SK-N-SH (cell line): Measurements from ENCODE around the gene SYT1. TPM values are rescaled to one million over a fixed set of nuclear protein-coding genes. Genes with fewer than 3 reads are reported as not detected.

Source experiments
- CTCF ChIA-PET: fragments of 300-600, 350-600 bp; formaldehyde crosslinking; extraction: SDS; loops from one replicate; lab custom pipeline; 2021; lab: Yijun Ruan, JAX
- POLR2A ChIA-PET: fragments of 350-600 bp; sonication (Branson Sonifier 250); formaldehyde crosslinking; extraction: SDS; loops from one replicate; lab custom pipeline; 2020; ENCODE audit warnings: antibody characterized with exemption, inconsistent platforms; lab: Yijun Ruan, JAX
- DNase-seq: peaks from one replicate; pipeline ENCODE4 v3.0.0; 2012
- H2AFZ ChIP-seq: fragments of 200-600 bp; sonication (generic); 2 replicates; pipeline ENCODE4 v1.8.1; 2016; ENCODE audit warnings: antibody characterized with exemption, mild to moderate bottlenecking, low read depth
- H3F3A ChIP-seq: fragments of 200-600 bp; sonication (generic); replicated peaks from 2 replicates; pipeline ENCODE3; 2016; ENCODE audit warnings: antibody characterized with exemption, mild to moderate bottlenecking; ENCODE audit not compliant: insufficient read depth
- H3K27ac ChIP-seq, 2 experiments: fragments of 200-500 bp in 1 of 2; fragments of 200-600 bp in 1 of 2; sonication (Bioruptor generic) in 1 of 2; sonication (generic), shearing (Covaris generic) in 1 of 2; 2 replicates each; pipeline versions ENCODE4 v1.5.1 to v1.6.1; 2014 to 2016; ENCODE audit warnings: low read depth in 2 of 2, inconsistent platforms in 1 of 2, low read length in 1 of 2, mild to moderate bottlenecking in 1 of 2, mixed read lengths in 1 of 2
- H3K27me3 ChIP-seq: fragments of 200-600 bp; sonication (generic), shearing (Covaris generic); 2 replicates; pipeline ENCODE4 v1.6.1; 2016; ENCODE audit warnings: mixed run types; ENCODE audit not compliant: insufficient read depth
- H3K36me3 ChIP-seq, 2 experiments: fragments of 200-500 bp in 1 of 2; fragments of 200-600 bp in 1 of 2; sonication (Bioruptor generic) in 1 of 2; sonication (generic) in 1 of 2; replicated peaks in 1 of 2; 2 replicates each; pipeline versions ENCODE3 to v1.5.1; 2014 to 2016; ENCODE audit warnings: low read length in 1 of 2, mild to moderate bottlenecking in 1 of 2; ENCODE audit not compliant: insufficient read depth in 2 of 2, control insufficient read depth in 1 of 2
- H3K4me1 ChIP-seq, 2 experiments: fragments of 200-500 bp in 1 of 2; fragments of 200-600 bp in 1 of 2; sonication (Bioruptor generic) in 1 of 2; sonication (generic), shearing (Covaris generic) in 1 of 2; 2 replicates each; pipeline versions ENCODE4 v1.5.1 to v1.6.1; 2014 to 2016; ENCODE audit warnings: low read depth in 1 of 2, low read length in 1 of 2, mixed run types in 1 of 2; ENCODE audit not compliant: insufficient read depth in 2 of 2, control insufficient read depth in 1 of 2
- H3K4me2 ChIP-seq: fragments of 200-600 bp; sonication (generic), shearing (Covaris generic); 2 replicates; pipeline ENCODE4 v1.6.1; 2017; ENCODE audit warnings: mixed run types
- H3K4me3 ChIP-seq, 2 experiments: fragments of 200-500 bp in 1 of 2; fragments of 200-600 bp in 1 of 2; sonication (Bioruptor generic) in 1 of 2; sonication (generic), shearing (Covaris generic) in 1 of 2; 2 replicates each; pipeline versions ENCODE4 v1.5.1 to v1.8.1; 2014 to 2016; ENCODE audit warnings: low read depth in 2 of 2, inconsistent platforms in 1 of 2, low read length in 1 of 2, mild to moderate bottlenecking in 1 of 2, mixed read lengths in 1 of 2, moderate library complexity in 1 of 2
- H3K79me2 ChIP-seq: fragments of 200-600 bp; sonication (generic); 2 replicates; pipeline ENCODE4 v1.8.1; 2017; ENCODE audit warnings: mild to moderate bottlenecking; ENCODE audit not compliant: insufficient read depth
- H3K9ac ChIP-seq: fragments of 200-600 bp; sonication (generic); 2 replicates; pipeline ENCODE4 v1.6.1; 2017; ENCODE audit warnings: mixed run types
- H3K9me2 ChIP-seq: fragments of 200-600 bp; sonication (generic); 2 replicates; pipeline ENCODE4 v1.6.1; 2017; ENCODE audit warnings: mixed run types
- H3K9me3 ChIP-seq: fragments of 200-600 bp; sonication (generic); 2 replicates; pipeline ENCODE4 v1.6.1; 2017; ENCODE audit warnings: mixed run types, mild to moderate bottlenecking, moderate library complexity
- H4K20me1 ChIP-seq: fragments of 200-600 bp; sonication (generic); 2 replicates; pipeline ENCODE4 v1.6.1; 2017; ENCODE audit warnings: mild to moderate bottlenecking, mixed run types; ENCODE audit not compliant: insufficient read depth
- CTCF ChIP-seq: fragments of 200-600 bp; sonication (generic); IDR thresholded peaks from 2 replicates; pipeline ENCODE4 v1.6.1; 2017; ENCODE audit warnings: antibody characterized with exemption, mild to moderate bottlenecking, moderate library complexity
- EP300 ChIP-seq, 2 experiments: IDR thresholded peaks; 2 replicates each; pipeline versions ENCODE4 v1.4.0 to v1.6.1; 2012; ENCODE audit warnings: borderline replicate concordance in 1 of 2, low read depth in 1 of 2, low read length in 1 of 2
- FOSL2 ChIP-seq: IDR thresholded peaks from 2 replicates; pipeline ENCODE4 v1.4.0; 2012; ENCODE audit warnings: low read depth, mild to moderate bottlenecking, moderate library complexity, borderline replicate concordance
- FOXM1 ChIP-seq: IDR thresholded peaks from 2 replicates; pipeline ENCODE4 v1.4.0; 2012; ENCODE audit warnings: low read depth, mild to moderate bottlenecking
- GABPA ChIP-seq: IDR thresholded peaks from 2 replicates; pipeline ENCODE4 v1.4.0; 2012; ENCODE audit warnings: low read depth, mild to moderate bottlenecking
- GATA2 ChIP-seq: sonication (generic); formaldehyde crosslinking; IDR thresholded peaks from 2 replicates; pipeline ENCODE4 v1.5.0; 2020; ENCODE audit warnings: mild to moderate bottlenecking, missing genetic modification reagents
- JUND ChIP-seq: IDR thresholded peaks from 2 replicates; pipeline ENCODE4 v1.4.0; 2012
- MEF2A ChIP-seq: IDR thresholded peaks from 2 replicates; pipeline ENCODE4 v1.4.0; 2012; ENCODE audit warnings: low read depth, borderline replicate concordance
- NFIC ChIP-seq: IDR thresholded peaks from 2 replicates; pipeline ENCODE4 v1.4.0; 2012; ENCODE audit warnings: borderline replicate concordance
- PBX3 ChIP-seq: IDR thresholded peaks from 2 replicates; pipeline ENCODE4; 2012
- REST ChIP-seq: IDR thresholded peaks from 2 replicates; pipeline ENCODE4 v1.6.1; 2012; ENCODE audit warnings: mild to moderate bottlenecking, low read depth, low read length, moderate library complexity
- RXRA ChIP-seq: IDR thresholded peaks from 2 replicates; pipeline ENCODE4 v1.4.0; 2012; ENCODE audit warnings: low read depth, mild to moderate bottlenecking, borderline replicate concordance
- SIN3A ChIP-seq: IDR thresholded peaks from 2 replicates; pipeline ENCODE4 v1.6.1; 2012; ENCODE audit warnings: low read depth, mild to moderate bottlenecking, low read length, moderate library complexity, borderline replicate concordance
- TCF12 ChIP-seq: IDR thresholded peaks from 2 replicates; pipeline ENCODE4 v1.4.0; 2012
- TEAD4 ChIP-seq: IDR thresholded peaks from 2 replicates; pipeline ENCODE4 v1.4.0; 2012; ENCODE audit warnings: mild to moderate bottlenecking, borderline replicate concordance; ENCODE audit not compliant: insufficient read depth
- USF1 ChIP-seq: IDR thresholded peaks from 2 replicates; pipeline ENCODE4 v1.4.0; 2012; ENCODE audit warnings: low read depth, borderline replicate concordance
- USF2 ChIP-seq: fragments of 150-350 bp; IDR thresholded peaks from 2 replicates; pipeline ENCODE4 v1.6.1; 2017; ENCODE audit warnings: antibody characterized with exemption, low read length, low read depth, borderline replicate concordance
- YY1 ChIP-seq: IDR thresholded peaks from 2 replicates; pipeline ENCODE4 v1.4.0; 2012; ENCODE audit warnings: low read depth, mild to moderate bottlenecking
- WGBS: methylation state at CpG from one replicate; pipeline ENCODE4 v1.1.6; 2017; ENCODE audit warnings: low lambda C conversion rate; 5-methylcytosine and 5-hydroxymethylcytosine counted together
- polyA plus RNA-seq, 3 experiments: library from polyadenylated mRNA; depleted of rRNA; stranded (reverse); fragments of >200 nt; gene quantifications; 2 replicates each; pipeline ENCODE4 v1.2.3, GENCODE V29; 2012

Gene SYT1
- polyA plus RNA-seq, 1 of the 3 experiments (the other 2 are of a cell fraction) = 12.7 TPM

GRCh38 chr12:79434561-79434960 is 570.0 kb downstream of the SYT1 start:
- no peaks in the 10 kb centered on the region for H3K27me3 ChIP-seq
- H3K79me2 ChIP-seq = no peaks in the 10 kb centered on the region
- H2AFZ ChIP-seq = no peak overlapping the region
- POLR2A ChIA-PET = no interaction called here
- H3F3A ChIP-seq = no peaks in the 10 kb centered on the region
- DNase-seq = no peak
- no peak overlapping the region for H3K4me3 ChIP-seq
- CTCF ChIA-PET = interaction anchor here (1.3 kb wide), 1 partner anchor 9 kb away, joined by 5 read pairs; no protein-coding TSS in a partner anchor
- H3K4me1 ChIP-seq = no peaks in the 10 kb centered on the region
- no peaks in the 10 kb centered on the region for H3K9me2 ChIP-seq
- no peak overlapping the region for H3K4me2 ChIP-seq
- no peaks in the 10 kb centered on the region for H3K9me3 ChIP-seq
- H3K27ac ChIP-seq = no peak overlapping the region
- no peaks in the 10 kb centered on the region for H4K20me1 ChIP-seq
- WGBS = 83% methylated on average over 1 of the region's 1 CpG
- H3K9ac ChIP-seq = no peak overlapping the region
- H3K36me3 ChIP-seq = no peaks in the 10 kb centered on the region
- no peak for TF ChIP-seq GATA2 (CRISPR knock-in tag)
- TF ChIP-seq PBX3 = no peak
- TF ChIP-seq CTCF = no peak
- no peak for TF ChIP-seq YY1
- no peak for TF ChIP-seq FOXM1
- TF ChIP-seq FOSL2 = no peak
- no peak for TF ChIP-seq TEAD4
- no peak for TF ChIP-seq MEF2A
- no peak for TF ChIP-seq USF2
- no peak for TF ChIP-seq EP300 (IDR thresholded peaks at IDR 0.05; ENCODE audit: borderline replicate concordance in 1 of 2, low read depth in 1 of 2, low read length in 1 of 2)
- no peak for TF ChIP-seq REST
- TF ChIP-seq RXRA = no peak
- TF ChIP-seq JUND = no peak
- no peak for TF ChIP-seq GABPA
- no peak for TF ChIP-seq TCF12
- TF ChIP-seq USF1 = no peak
- TF ChIP-seq NFIC = no peak
- TF ChIP-seq SIN3A = no peak
- TF ChIP-seq, all 33 proteins: peak for 0
